Epithelial cell of esophagus (primary cell): ENCODE data around the gene MMEL1.
"Not testable (repeated sequence)": the region's sequence is repeated elsewhere in the genome, so short reads cannot be mapped to it uniquely, and the experiment has no call there.

ENCODE experiments used
- DNase-seq: peaks from one replicate; pipeline ENCODE4 v3.0.0; 2010; ENCODE audit warnings: low read depth
- H3K4me3 ChIP-seq: 2 replicates; pipeline ENCODE4 v1.5.1; 2011; ENCODE audit warnings: mild to moderate bottlenecking, low read length, control low read depth
- TF ChIP-seq, protein P1 (sequence below): IDR thresholded peaks from 2 replicates; pipeline ENCODE4 v1.5.1; 2011; ENCODE audit warnings: low read depth, mild to moderate bottlenecking, low read length, control low read depth, inconsistent platforms; ENCODE audit not compliant: insufficient read depth; ENCODE audit errors: missing control alignments

The MMEL1 gene

DNA sequence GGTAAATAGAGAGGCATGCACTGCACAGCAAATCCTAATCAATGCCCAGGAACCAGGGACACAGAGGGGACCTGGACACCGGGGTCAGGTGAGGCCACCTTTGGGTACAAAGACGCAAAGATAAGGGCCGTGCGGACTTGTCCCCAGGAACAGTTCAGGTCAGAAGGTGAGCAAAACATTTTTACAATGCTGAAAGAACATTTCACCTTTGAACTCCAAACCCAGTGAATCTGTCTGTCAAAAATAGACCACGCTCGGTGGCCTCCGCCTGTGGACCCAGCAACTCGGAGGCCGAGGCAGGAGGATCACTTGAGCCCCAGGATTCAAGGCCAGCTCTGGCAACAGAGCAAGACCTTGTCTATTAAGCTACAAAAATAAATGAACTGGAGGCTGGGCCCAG is 61.5 kb downstream of the MMEL1 start:
- TF ChIP-seq, protein P1, sequence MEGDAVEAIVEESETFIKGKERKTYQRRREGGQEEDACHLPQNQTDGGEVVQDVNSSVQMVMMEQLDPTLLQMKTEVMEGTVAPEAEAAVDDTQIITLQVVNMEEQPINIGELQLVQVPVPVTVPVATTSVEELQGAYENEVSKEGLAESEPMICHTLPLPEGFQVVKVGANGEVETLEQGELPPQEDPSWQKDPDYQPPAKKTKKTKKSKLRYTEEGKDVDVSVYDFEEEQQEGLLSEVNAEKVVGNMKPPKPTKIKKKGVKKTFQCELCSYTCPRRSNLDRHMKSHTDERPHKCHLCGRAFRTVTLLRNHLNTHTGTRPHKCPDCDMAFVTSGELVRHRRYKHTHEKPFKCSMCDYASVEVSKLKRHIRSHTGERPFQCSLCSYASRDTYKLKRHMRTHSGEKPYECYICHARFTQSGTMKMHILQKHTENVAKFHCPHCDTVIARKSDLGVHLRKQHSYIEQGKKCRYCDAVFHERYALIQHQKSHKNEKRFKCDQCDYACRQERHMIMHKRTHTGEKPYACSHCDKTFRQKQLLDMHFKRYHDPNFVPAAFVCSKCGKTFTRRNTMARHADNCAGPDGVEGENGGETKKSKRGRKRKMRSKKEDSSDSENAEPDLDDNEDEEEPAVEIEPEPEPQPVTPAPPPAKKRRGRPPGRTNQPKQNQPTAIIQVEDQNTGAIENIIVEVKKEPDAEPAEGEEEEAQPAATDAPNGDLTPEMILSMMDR, result no peak
- H3K4me3 ChIP-seq, result no peak overlapping the region
- DNase-seq, result no peak

DNA sequence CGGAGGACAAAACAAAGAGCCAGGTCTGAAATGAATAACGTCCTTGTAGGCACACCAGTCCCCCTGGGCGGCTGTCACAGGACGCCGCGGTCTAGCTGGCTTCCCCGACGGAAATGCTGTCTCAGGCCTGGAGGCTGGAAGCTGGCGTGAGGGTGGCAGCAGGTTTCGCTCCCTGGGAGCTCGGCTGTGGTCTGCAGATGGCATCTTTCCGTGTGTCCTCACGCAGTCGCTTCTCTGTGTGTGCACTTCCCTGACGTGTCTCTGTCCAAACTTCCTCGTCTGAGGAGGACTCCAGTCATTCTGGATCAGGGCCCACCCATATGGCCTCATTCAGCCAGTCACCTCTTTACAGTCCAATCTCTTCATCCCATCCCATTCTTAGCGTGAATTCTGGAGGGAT is 62.5 kb downstream of the MMEL1 start:
- H3K4me3 ChIP-seq, result no peak overlapping the region
- no peak for DNase-seq
- TF ChIP-seq, protein P1, result no peak

DNA sequence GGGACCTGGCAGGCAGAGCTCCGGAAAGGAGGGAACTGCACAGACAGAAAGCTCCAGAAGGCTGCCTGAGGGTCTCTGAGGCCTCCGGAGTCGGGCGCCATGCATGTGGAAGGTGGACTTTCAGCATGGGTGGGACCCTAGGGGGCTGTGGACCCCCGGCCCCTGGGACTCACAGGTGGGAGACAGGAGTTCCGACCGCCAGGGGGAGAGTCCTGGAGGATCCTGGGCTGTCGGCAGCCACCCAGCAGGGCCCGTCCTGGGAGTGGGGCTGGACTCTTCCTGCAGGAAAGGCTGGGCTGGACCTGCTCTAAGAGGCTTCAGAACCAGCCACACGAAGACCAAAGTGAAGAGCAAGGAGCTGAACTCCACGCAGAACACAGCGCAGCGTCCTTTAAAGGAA is 63.1 kb downstream of the MMEL1 start:
- not testable (repeated sequence) for DNase-seq, H3K4me3 ChIP-seq

DNA sequence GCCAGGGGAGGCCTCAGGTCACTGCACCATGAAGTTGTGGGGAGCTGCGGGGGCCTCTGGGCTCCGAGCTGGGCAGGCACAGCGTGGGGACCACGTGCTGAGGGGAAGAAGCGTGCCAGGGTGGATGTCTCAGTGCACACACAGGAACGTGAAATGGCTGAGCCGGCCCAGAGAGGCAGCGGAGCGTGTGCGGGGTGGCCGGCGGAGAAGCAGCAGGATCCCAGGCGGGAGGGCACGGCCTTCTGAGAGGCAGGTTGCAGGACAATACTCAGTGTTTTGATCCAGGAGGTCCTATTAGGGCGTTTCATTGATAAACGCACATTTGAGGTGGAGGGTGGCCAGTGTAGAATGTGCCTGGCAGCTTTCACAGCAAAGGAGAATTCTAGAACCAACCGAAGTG is 63.8 kb downstream of the MMEL1 start:
- no peak for DNase-seq
- TF ChIP-seq, protein P1, result no peak
- no peak overlapping the region for H3K4me3 ChIP-seq

DNA sequence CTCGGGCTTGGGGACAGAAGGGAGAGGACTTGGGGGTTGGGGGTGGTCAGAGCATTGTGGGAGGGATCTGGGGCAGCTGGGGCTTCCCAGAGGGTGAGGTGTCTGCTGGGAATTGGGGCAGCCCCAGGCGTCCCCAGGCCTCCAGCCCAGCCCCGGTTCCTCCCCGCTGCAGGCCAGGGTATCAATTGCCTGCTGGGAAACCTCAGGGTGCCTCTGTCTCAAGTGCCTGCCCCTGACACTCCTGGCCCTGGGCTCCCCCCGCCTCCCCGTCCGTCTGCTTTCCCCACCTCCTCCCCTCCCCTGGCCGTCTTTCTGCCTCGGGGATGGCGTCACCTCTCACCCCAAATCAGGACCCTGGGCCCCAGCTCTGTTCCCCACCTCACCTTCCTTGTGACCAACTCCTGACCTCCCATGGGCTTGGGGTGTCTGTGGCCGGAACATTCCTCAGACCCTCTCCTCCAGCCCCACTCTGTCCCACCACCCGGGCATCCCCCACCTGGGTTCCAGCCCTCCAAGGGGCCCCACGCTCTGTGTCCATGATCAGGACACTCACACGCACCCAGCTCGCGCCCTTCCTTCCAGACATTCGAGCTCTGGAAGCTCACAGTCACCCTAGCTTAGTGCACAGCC is 64.5 kb downstream of the MMEL1 start:
- not testable (repeated sequence) for DNase-seq, H3K4me3 ChIP-seq

DNA sequence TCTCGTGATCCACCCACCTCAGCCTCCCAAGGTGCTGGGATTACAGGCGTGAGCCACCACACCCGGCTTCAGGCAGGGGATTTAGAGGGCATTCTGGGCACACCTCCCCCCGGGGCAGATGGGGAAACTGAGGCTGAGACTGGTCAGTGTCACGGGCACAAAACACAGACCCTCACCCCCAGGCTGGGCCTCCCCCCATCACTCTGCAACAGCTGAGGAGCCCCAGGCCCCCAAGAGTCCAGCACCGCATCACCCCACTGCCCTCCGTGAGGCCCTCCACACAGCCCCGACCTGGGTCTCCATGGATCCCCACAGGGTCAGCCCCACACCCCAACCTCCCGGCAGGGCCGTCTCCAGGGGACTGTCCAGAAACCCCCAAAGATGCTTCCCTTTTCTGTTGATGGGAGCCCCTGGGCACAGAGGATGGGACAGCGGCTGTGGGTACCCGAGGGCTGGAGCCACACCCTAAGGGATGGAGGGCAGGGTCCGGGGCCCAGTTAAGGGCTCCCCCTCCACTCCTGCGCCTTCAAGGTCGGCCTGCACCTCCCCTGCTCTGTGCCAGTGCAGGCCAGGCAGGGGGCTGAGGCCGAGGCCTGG is 65.6 kb downstream of the MMEL1 start:
- DNase-seq, result no peak
- TF ChIP-seq, protein P1, result no peak
- no peak overlapping the region for H3K4me3 ChIP-seq

DNA sequence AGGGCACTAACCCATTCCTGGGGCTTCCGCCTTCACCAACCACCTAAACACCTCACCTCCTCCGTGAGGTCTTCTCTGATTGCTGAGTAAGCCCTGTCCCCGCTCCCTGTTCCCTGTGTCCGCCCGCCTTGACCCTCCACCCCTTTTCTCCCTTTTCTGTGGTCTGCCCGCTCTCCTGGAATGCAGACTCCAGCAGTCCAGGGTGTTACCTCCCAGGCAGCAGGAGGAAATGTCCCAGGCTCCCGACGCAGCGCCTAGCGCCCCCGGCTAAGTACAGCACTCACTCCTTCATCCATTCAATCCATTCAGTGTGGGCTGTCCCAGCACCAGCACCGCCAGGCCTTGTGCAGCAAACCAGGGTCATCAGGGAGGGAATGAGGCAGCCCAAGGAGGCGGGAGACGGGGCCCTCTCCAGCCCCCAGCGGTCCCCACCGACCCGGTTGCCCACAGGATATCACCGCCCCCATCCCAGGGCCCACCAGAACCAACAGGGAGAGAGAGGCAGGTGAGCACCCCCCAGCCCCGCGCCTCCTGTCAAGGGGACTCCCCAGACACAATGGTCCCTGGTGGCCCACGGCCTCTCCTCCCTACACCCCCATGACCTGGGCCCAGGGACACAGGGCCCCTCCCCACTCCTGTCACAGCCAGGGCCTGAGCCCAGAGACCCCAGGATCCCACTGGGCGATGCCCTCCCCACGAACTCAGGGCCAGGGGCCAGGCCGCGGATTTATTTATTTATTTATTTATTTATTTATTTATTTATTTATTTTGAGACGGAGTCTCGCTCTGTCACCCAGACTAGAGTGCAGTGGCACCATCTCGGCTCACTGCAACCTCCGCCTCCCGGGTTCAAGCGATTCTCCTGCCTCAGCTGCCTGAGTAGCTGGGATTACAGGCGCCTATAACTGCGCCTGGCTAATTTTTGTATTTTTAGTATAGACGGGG is 66.4 kb downstream of the MMEL1 start:
- DNase-seq, result no peak
- TF ChIP-seq, protein P1, result no peak
- H3K4me3 ChIP-seq, result no peak overlapping the region

DNA sequence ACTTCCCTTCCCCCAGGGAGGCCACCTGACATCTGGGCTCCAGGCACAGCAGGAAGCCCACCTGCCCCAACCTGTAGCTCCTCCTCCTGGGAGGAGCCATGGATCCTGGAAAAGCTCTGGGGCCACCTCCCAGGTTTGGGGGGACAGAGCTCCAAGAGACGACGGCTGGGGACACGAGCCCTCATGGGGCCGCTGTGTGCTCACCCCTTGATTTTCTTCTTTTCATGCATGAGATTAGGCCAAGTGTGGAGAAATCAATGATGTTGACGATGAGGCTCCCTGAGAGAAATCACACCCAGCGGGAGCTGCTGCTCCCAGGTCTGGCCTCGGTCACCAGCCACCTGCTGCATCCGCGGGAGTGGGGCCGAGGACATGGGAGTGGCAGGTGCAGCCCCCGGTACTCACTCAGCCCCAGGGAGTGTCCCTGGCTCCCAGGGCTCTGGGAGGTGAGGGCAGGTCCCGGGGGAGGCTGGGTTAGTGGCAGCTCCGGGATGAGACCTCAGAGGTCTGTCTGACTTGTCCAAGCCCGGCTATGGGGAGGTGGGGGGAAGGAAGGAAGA is 67.9 kb downstream of the MMEL1 start:
- H3K4me3 ChIP-seq, result no peak overlapping the region
- no peak for DNase-seq
- TF ChIP-seq, protein P1, result no peak
